IMR-90 (cell line): ENCODE results near the gene ZNF570. TPM values are rescaled to one million over a fixed set of nuclear protein-coding genes. Genes with fewer than 3 reads are reported as not detected.

Source experiments
- ATAC-seq: fragments of 200-7000 bp; cut with Tn5 transposase; 2 replicates; pipeline ENCODE4 v1.9.1; 2020; ENCODE audit warnings: low read depth, mild to moderate bottlenecking, moderate library complexity
- BruUV-seq: library from RNA; stranded (reverse); fragments of 400-500 nt; replicated peaks from 2 replicates; lab custom pipeline; 2021; lab: Mats Ljungman, UMichigan
- CTCF ChIA-PET: fragments of 300-600 bp; formaldehyde crosslinking; extraction: SDS; loops from one replicate; lab custom pipeline; 2021; ENCODE audit warnings: antibody characterized with exemption; lab: Yijun Ruan, JAX
- POLR2A ChIA-PET: fragments of 300-600 bp; sonication (Branson Sonifier 250); formaldehyde crosslinking; loops from one replicate; lab custom pipeline; 2022; ENCODE audit warnings: antibody characterized with exemption; ENCODE audit not compliant: unreplicated experiment; lab: Charles Lee
- DNase-seq: peaks from one replicate; pipeline ENCODE4 v3.0.0; 2013
- H2AFZ ChIP-seq: replicated peaks from 2 replicates; pipeline ENCODE3; 2013; ENCODE audit warnings: low read length, mild to moderate bottlenecking; ENCODE audit not compliant: poor library complexity
- H2AK5ac ChIP-seq: 2 replicates; pipeline ENCODE4 v1.6.1; 2013; ENCODE audit warnings: low read depth, low read length, inconsistent platforms
- H2AK9ac ChIP-seq: replicated peaks from 2 replicates; pipeline ENCODE3; 2013; ENCODE audit warnings: mild to moderate bottlenecking, low read depth, low read length, moderate library complexity; ENCODE audit not compliant: poor library complexity
- H2BK120ac ChIP-seq: 2 replicates; pipeline ENCODE4 v1.6.1; 2013; ENCODE audit warnings: low read depth, low read length, inconsistent platforms
- H2BK15ac ChIP-seq: 3 replicates; pipeline ENCODE4 v1.6.1; 2013; ENCODE audit warnings: low read depth, low read length, inconsistent platforms
- H2BK20ac ChIP-seq: 2 replicates; pipeline ENCODE4 v1.6.1; 2013; ENCODE audit warnings: low read depth, mild to moderate bottlenecking, inconsistent platforms, low read length, moderate library complexity
- H2BK5ac ChIP-seq: 2 replicates; pipeline ENCODE4 v1.6.1; 2013; ENCODE audit warnings: mild to moderate bottlenecking, low read depth, low read length, inconsistent platforms; ENCODE audit not compliant: poor library complexity, severe bottlenecking
- H3K14ac ChIP-seq: replicated peaks from 2 replicates; pipeline ENCODE4 v1.6.1; 2013; ENCODE audit warnings: low read depth, low read length, inconsistent platforms
- H3K18ac ChIP-seq: 2 replicates; pipeline ENCODE4 v1.6.1; 2013; ENCODE audit warnings: low read depth, low read length, control low read depth
- H3K23ac ChIP-seq: 2 replicates; pipeline ENCODE4 v1.6.1; 2013; ENCODE audit warnings: low read depth, low read length, inconsistent platforms
- H3K27ac ChIP-seq: 2 replicates; pipeline ENCODE4 v1.5.1; 2013; ENCODE audit warnings: mild to moderate bottlenecking, control low read depth, low read length; ENCODE audit not compliant: insufficient read depth
- H3K27me3 ChIP-seq: 2 replicates; pipeline ENCODE4 v1.6.1; 2013; ENCODE audit warnings: low read length; ENCODE audit not compliant: control insufficient read depth, insufficient read depth
- H3K36me3 ChIP-seq: 2 replicates; pipeline ENCODE4 v1.6.1; 2013; ENCODE audit warnings: low read length, mixed read lengths; ENCODE audit not compliant: control insufficient read depth, insufficient read depth
- H3K4ac ChIP-seq: 2 replicates; pipeline ENCODE4 v1.6.1; 2013; ENCODE audit warnings: low read depth, low read length, inconsistent platforms
- H3K4me1 ChIP-seq: 2 replicates; pipeline ENCODE4 v1.6.1; 2013; ENCODE audit warnings: low read length, mixed read lengths; ENCODE audit not compliant: control insufficient read depth, insufficient read depth
- H3K4me2 ChIP-seq: 2 replicates; pipeline ENCODE4 v1.6.1; 2013; ENCODE audit warnings: low read depth, mild to moderate bottlenecking, control low read depth, low read length, moderate library complexity
- H3K4me3 ChIP-seq: 2 replicates; pipeline ENCODE4 v1.5.1; 2013; ENCODE audit warnings: low read depth, mild to moderate bottlenecking, control low read depth, low read length, moderate library complexity; ENCODE audit not compliant: insufficient read depth
- H3K56ac ChIP-seq: 2 replicates; pipeline ENCODE4 v1.6.1; 2013; ENCODE audit warnings: low read length, inconsistent platforms; ENCODE audit not compliant: insufficient read depth; ENCODE audit errors: extremely low read depth
- H3K79me1 ChIP-seq, 2 experiments: 2 replicates each; pipeline ENCODE4 v1.6.1; 2013; ENCODE audit warnings: low read length in 2 of 2, inconsistent platforms in 1 of 2, low read depth in 1 of 2
- H3K9ac ChIP-seq: 2 replicates; pipeline ENCODE4 v1.6.1; 2013; ENCODE audit warnings: low read depth, low read length, control low read depth
- H3K9me1 ChIP-seq: 2 replicates; pipeline ENCODE4 v1.6.1; 2013; ENCODE audit warnings: low read length, inconsistent platforms; ENCODE audit not compliant: insufficient read depth
- H3K9me3 ChIP-seq: 2 replicates; pipeline ENCODE4 v1.6.1; 2013; ENCODE audit warnings: low read length; ENCODE audit not compliant: control insufficient read depth, insufficient read depth
- H4K20me1 ChIP-seq: 2 replicates; pipeline ENCODE4 v1.6.1; 2013; ENCODE audit warnings: low read length, inconsistent platforms; ENCODE audit not compliant: insufficient read depth
- H4K5ac ChIP-seq: 2 replicates; pipeline ENCODE4 v1.6.1; 2013; ENCODE audit warnings: mild to moderate bottlenecking, low read depth, low read length, control low read depth
- H4K8ac ChIP-seq, 2 experiments: 2 replicates each; pipeline ENCODE4 v1.6.1; 2013; ENCODE audit warnings: low read depth in 2 of 2, low read length in 2 of 2, control low read depth in 1 of 2, inconsistent platforms in 1 of 2
- H4K91ac ChIP-seq: 2 replicates; pipeline ENCODE4 v1.6.1; 2013; ENCODE audit warnings: low read depth, low read length, inconsistent platforms; ENCODE audit not compliant: insufficient read depth
- BHLHE40 ChIP-seq: fragments of 150-350 bp; IDR thresholded peaks from 2 replicates; pipeline ENCODE4 v1.6.1; 2016; ENCODE audit warnings: mild to moderate bottlenecking, low read depth, low read length
- CEBPB ChIP-seq: IDR thresholded peaks from 2 replicates; pipeline ENCODE4 v1.6.1; 2012; ENCODE audit warnings: low read depth, low read length, improper control_type of control experiment
- CHD1 ChIP-seq: IDR thresholded peaks from 2 replicates; pipeline ENCODE4 v1.6.1; 2012; ENCODE audit warnings: low read depth, low read length, improper control_type of control experiment
- FOS ChIP-seq: fragments of 150-350 bp; IDR thresholded peaks from 2 replicates; pipeline ENCODE4 v1.6.1; 2016; ENCODE audit warnings: low read depth, low read length
- MAFK ChIP-seq: IDR thresholded peaks from 2 replicates; pipeline ENCODE4 v1.6.1; 2012; ENCODE audit warnings: low read depth, low read length, improper control_type of control experiment
- MAZ ChIP-seq: IDR thresholded peaks from 2 replicates; pipeline ENCODE4 v1.6.1; 2012; ENCODE audit warnings: low read depth, mild to moderate bottlenecking, low read length, improper control_type of control experiment, moderate library complexity, borderline replicate concordance
- MXI1 ChIP-seq: IDR thresholded peaks from 2 replicates; pipeline ENCODE4 v1.6.1; 2012; ENCODE audit warnings: low read depth, mild to moderate bottlenecking, low read length, moderate library complexity, borderline replicate concordance
- NFE2L2 ChIP-seq: fragments of 150-350 bp; IDR thresholded peaks from 2 replicates; pipeline ENCODE4 v1.6.1; 2016; ENCODE audit warnings: low read depth, mild to moderate bottlenecking, low read length
- POLR2A ChIP-seq: IDR thresholded peaks from 2 replicates; pipeline ENCODE4 v1.6.1; 2012; ENCODE audit warnings: mild to moderate bottlenecking, low read depth, low read length
- RAD21 ChIP-seq: IDR thresholded peaks from 2 replicates; pipeline ENCODE4 v1.6.1; 2012; ENCODE audit warnings: low read length, improper control_type of control experiment
- RCOR1 ChIP-seq: IDR thresholded peaks from 2 replicates; pipeline ENCODE4 v1.6.1; 2012; ENCODE audit warnings: mild to moderate bottlenecking, low read length, improper control_type of control experiment; ENCODE audit not compliant: insufficient replicate concordance
- RFX5 ChIP-seq: IDR thresholded peaks from 2 replicates; pipeline ENCODE4 v1.8.0; 2012; ENCODE audit warnings: low read depth, mild to moderate bottlenecking, low read length, moderate library complexity
- SMC3 ChIP-seq: fragments of 150-350 bp; IDR thresholded peaks from 2 replicates; pipeline ENCODE4 v1.6.1; 2016; ENCODE audit warnings: low read depth, mild to moderate bottlenecking, antibody characterized with exemption, low read length, moderate library complexity
- WGBS, 2 experiments: methylation state at CpG; one replicate each; pipeline versions ENCODE4 v1.1.5 to v1.1.7; 2013; ENCODE audit warnings: missing lambda C conversion rate in 2 of 2; ENCODE audit not compliant: insufficient read length in 1 of 2; ENCODE audit errors: extremely low coverage in 2 of 2; 5-methylcytosine and 5-hydroxymethylcytosine counted together
- dilution Hi-C: fragments of 300-500 bp; cut with HindIII; formaldehyde crosslinking; loops from one replicate; pipeline ENCODE4 v1.14.3; 2018; ENCODE audit warnings: low sequenced_read_pairs; ENCODE audit not compliant: unreplicated experiment
- in situ Hi-C: fragments of 300-500 bp; cut with MboI; formaldehyde crosslinking; loops from 3 replicates; pipeline ENCODE4 v1.14.3; 2019; ENCODE audit warnings: low sequenced_read_pairs, inconsistent platforms, mixed read lengths
- intact Hi-C: fragments of 100-400 bp; cut with micrococcal nuclease; formaldehyde crosslinking; loops from 2 replicates; pipeline ENCODE4 v1.10.0; 2022
- polyA plus RNA-seq, 3 experiments: library from polyadenylated mRNA; depleted of rRNA; stranded (reverse); fragments of >200 nt; gene quantifications; 2 replicates each; pipeline ENCODE4 v1.2.3, GENCODE V29; 2012; ENCODE audit warnings: low replicate concordance in 1 of 3
- total RNA-seq: library from RNA; depleted of rRNA; stranded (reverse); fragments of >200 nt; gene quantifications from 2 replicates; pipeline ENCODE4 v1.2.3, GENCODE V29; 2012
- TF ChIP-seq, protein P1 (sequence below): conservative IDR thresholded peaks from 2 replicates; pipeline ENCODE4 v1.5.1; 2012; ENCODE audit warnings: mild to moderate bottlenecking, low read depth, low read length, improper control_type of control experiment
- TF ChIP-seq, protein P2 (sequence below): fragments of 150-350 bp; IDR thresholded peaks from 2 replicates; pipeline ENCODE4 v1.6.1; 2016; ENCODE audit warnings: low read depth, mild to moderate bottlenecking, low read length, moderate library complexity, borderline replicate concordance
- TF ChIP-seq, protein P3 (sequence below): fragments of 150-350 bp; IDR thresholded peaks from 2 replicates; pipeline ENCODE4 v1.6.1; 2017; ENCODE audit warnings: mild to moderate bottlenecking, antibody characterized with exemption, low read length, low read depth

ZNF570 gene
- total and polyA plus RNA-seq, 2 of the 4 experiments (the other 2 are of a cell fraction): 1.5 to 9.3 TPM

DNA sequence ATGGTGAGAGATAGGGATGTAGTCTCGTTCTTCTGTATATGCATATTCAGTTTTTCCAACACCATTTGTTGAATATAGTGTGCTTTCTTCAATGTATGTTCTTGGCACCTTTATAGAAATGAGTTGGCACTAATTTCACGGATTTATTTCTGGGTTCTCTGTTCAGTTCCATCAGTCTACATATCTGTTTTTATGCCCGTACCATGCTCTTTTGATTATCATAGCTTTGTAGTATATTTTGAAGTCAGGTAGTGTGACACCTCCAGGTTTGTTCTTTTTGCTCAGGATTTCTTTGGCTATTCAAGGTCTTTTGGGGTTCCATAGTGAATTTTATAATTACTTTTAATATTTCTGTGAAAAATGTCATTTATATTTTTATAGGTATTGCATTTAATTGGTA is 23.1 kb downstream of the ZNF570 start:
- ATAC-seq: no peak
- no peak overlapping the region for H2BK120ac ChIP-seq
- H3K4me1 ChIP-seq: no peaks in the 10 kb centered on the region
- no peaks in the 10 kb centered on the region for H4K20me1 ChIP-seq
- no peak overlapping the region for H4K91ac ChIP-seq
- H2BK5ac ChIP-seq: no peak overlapping the region
- H3K23ac ChIP-seq: no peak overlapping the region
- in situ Hi-C loops: no loop called here
- peaks cover 24% of the 10 kb centered on the region for H3K9me3 ChIP-seq
- no peak overlapping the region for H2AK5ac ChIP-seq
- H3K9me1 ChIP-seq: no peaks in the 10 kb centered on the region
- H2BK20ac ChIP-seq: no peak overlapping the region
- no TSS peak for BruUV-seq
- no peak overlapping the region for H3K14ac ChIP-seq
- no peak overlapping the region for H2AFZ ChIP-seq
- H3K36me3 ChIP-seq: no peaks in the 10 kb centered on the region
- no peak overlapping the region for H2BK15ac ChIP-seq
- H3K56ac ChIP-seq: no peak overlapping the region
- no peak overlapping the region for H3K9ac ChIP-seq
- POLR2A ChIA-PET: no interaction called here
- CTCF ChIA-PET: no interaction called here
- H2AK9ac ChIP-seq: no peak overlapping the region
- intact Hi-C loops: no loop called here
- H3K4me3 ChIP-seq: no peak overlapping the region
- dilution Hi-C loops: no loop called here
- TF ChIP-seq, protein P1, sequence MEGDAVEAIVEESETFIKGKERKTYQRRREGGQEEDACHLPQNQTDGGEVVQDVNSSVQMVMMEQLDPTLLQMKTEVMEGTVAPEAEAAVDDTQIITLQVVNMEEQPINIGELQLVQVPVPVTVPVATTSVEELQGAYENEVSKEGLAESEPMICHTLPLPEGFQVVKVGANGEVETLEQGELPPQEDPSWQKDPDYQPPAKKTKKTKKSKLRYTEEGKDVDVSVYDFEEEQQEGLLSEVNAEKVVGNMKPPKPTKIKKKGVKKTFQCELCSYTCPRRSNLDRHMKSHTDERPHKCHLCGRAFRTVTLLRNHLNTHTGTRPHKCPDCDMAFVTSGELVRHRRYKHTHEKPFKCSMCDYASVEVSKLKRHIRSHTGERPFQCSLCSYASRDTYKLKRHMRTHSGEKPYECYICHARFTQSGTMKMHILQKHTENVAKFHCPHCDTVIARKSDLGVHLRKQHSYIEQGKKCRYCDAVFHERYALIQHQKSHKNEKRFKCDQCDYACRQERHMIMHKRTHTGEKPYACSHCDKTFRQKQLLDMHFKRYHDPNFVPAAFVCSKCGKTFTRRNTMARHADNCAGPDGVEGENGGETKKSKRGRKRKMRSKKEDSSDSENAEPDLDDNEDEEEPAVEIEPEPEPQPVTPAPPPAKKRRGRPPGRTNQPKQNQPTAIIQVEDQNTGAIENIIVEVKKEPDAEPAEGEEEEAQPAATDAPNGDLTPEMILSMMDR: no peak
- no peak for TF ChIP-seq CEBPB
- TF ChIP-seq RCOR1: no peak
- TF ChIP-seq RAD21: no peak
- TF ChIP-seq, protein P2, sequence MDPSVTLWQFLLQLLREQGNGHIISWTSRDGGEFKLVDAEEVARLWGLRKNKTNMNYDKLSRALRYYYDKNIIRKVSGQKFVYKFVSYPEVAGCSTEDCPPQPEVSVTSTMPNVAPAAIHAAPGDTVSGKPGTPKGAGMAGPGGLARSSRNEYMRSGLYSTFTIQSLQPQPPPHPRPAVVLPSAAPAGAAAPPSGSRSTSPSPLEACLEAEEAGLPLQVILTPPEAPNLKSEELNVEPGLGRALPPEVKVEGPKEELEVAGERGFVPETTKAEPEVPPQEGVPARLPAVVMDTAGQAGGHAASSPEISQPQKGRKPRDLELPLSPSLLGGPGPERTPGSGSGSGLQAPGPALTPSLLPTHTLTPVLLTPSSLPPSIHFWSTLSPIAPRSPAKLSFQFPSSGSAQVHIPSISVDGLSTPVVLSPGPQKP: no peak
- TF ChIP-seq NFE2L2: no peak
- no peak for TF ChIP-seq MAZ
- no peak for TF ChIP-seq RFX5
- no peak for TF ChIP-seq MXI1
- TF ChIP-seq, protein P3, sequence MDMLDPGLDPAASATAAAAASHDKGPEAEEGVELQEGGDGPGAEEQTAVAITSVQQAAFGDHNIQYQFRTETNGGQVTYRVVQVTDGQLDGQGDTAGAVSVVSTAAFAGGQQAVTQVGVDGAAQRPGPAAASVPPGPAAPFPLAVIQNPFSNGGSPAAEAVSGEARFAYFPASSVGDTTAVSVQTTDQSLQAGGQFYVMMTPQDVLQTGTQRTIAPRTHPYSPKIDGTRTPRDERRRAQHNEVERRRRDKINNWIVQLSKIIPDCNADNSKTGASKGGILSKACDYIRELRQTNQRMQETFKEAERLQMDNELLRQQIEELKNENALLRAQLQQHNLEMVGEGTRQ: no peak
- TF ChIP-seq POLR2A: no peak
- TF ChIP-seq SMC3: no peak
- TF ChIP-seq BHLHE40: no peak
- no peak for TF ChIP-seq CHD1
- TF ChIP-seq FOS: no peak
- no peak for TF ChIP-seq MAFK
- H3K18ac ChIP-seq: no peak overlapping the region
- H4K8ac ChIP-seq: no peak overlapping the region
- H4K5ac ChIP-seq: no peak overlapping the region
- H3K27ac ChIP-seq: no peak overlapping the region
- no peaks in the 10 kb centered on the region for H3K79me1 ChIP-seq
- no peaks in the 10 kb centered on the region for H3K27me3 ChIP-seq
- no peak overlapping the region for H3K4me2 ChIP-seq
- no CpG with 5 or more reads among the region's 3 CpGs for WGBS, 2 experiments
- no peak for DNase-seq
- H3K4ac ChIP-seq: no peak overlapping the region
